ENCODE measurements around the gene HLA-A.
"Not testable (repeated sequence)": the region's sequence is repeated elsewhere in the genome, so short reads cannot be mapped to it uniquely, and the experiment has no call there.

HLA-A gene

GRCh38 chr6:29942275-29943052, at the start of gene HLA-A:
HLA-A (plus strand) TSS chr6:29942532; CDS start chr6:29942554, 22 bp downstream.
- peak; percentile 90 for DNase-seq

- no peak for DNase-seq
These were observed 49.6 kb upstream of the HLA-A start for GRCh38 chr6:29892696-29893095.

DNA sequence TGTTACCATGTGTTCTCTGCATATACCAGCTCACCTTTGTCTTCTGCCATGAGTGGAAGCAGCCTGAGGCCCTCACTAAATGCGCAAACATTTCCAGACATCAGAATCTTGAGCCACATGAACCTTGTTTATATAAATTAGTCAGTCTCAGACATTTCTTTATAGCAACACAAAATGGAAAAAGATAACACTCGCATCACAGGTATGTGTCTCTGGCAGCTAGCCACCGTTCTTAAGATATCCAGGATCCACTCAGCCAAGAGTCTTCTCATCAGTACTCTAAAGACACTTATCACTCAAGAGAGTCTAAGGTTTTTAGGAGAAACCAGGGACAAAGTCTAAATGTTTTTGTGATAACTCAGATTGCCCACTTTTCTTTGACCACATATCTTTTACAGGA, 43.1 kb upstream of the HLA-A start:
- DNase-seq: no peak

GRCh38 chr6:29905286-29905685, 37.0 kb upstream of the HLA-A start:
- no peak for DNase-seq

GRCh38 chr6:29907637-29908340, 34.5 kb upstream of the HLA-A start:
- no peak for DNase-seq

DNA sequence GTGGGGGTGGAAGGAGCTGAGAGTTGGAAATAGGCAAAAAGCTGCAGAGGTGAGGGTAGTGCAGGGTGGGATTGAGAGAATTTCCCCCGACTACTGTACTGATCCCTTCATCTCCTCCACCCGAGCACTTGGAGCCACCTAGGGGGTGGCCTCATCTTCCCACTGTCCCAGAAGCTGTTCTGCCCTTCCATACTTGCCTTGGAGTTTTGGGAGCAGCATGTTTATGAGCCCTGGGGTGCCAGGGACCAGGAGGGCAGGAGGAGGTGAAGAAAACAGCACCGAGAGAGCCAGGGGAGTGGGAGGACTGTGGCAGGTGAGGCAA, 34.0 kb upstream of the HLA-A start:
- DNase-seq: no peak

- no peak for DNase-seq
These were observed 33.6 kb upstream of the HLA-A start for GRCh38 chr6:29908710-29909109.

DNA sequence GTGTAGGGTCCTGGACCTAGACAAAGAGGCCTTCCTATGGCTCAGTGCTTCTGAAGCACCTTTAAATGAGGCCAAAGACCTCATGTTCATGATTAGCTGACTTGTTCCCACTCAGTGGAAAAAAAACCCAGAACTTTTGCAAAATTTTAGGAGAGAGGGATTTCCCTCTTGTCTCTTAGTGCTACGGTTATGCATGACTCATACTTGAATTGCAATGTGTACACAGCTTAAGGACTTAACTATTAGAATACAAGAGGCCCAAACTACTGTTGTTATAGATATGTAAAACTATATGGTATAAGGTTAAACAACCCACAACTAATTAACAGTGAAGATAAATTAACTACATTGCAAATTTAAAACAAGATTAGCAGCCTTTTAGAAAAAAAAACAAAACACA, 32.3 kb upstream of the HLA-A start:
- DNase-seq: no peak

- no peak for DNase-seq
These were observed 29.5 kb upstream of the HLA-A start for GRCh38 chr6:29912840-29913239.

- no peak for DNase-seq
These were observed 25.6 kb upstream of the HLA-A start for GRCh38 chr6:29916741-29917140.

DNA sequence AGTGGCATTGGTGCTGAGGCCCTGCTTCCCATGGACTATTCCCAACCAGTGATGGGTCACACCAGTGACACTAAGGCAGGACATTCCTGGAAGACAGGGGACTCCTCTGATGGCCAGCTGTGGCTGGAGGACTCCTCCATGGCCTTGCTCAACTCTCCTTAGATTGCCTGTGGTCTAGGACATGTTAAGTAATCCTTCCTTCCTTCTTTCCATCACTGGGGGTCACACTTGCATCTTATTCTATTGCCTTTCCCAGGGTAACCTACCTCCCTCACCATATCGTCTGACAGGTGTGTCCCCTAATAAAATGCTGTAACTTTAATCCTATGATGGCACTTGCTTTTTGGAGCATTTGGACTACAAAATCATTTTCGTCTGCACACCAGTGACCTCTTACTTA, 24.5 kb upstream of the HLA-A start:
- DNase-seq: no peak

GRCh38 chr6:29919506-29920445, 22.6 kb upstream of the HLA-A start:
- DNase-seq: no peak

DNA sequence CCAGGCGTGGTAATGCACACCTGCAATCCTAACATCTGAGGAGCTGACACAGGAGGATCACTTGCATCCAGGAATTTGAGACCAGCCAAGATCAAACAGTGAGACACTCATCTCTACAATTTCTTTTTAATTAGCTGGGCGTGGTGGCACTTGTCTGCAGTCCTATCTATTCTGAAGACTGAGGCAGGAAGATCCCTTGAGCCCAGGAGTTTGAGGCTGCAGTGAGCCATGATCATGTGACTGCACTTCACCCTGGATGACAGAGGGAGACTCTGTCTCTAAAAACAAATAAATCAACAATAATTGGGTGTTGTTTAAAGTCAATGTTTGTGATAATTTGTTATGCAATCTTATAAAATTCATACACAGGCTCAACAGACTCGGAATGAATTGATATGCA, 18.0 kb upstream of the HLA-A start:
- DNase-seq: no peak

GRCh38 chr6:29924731-29925130, 17.6 kb upstream of the HLA-A start:
- DNase-seq: no peak

DNA sequence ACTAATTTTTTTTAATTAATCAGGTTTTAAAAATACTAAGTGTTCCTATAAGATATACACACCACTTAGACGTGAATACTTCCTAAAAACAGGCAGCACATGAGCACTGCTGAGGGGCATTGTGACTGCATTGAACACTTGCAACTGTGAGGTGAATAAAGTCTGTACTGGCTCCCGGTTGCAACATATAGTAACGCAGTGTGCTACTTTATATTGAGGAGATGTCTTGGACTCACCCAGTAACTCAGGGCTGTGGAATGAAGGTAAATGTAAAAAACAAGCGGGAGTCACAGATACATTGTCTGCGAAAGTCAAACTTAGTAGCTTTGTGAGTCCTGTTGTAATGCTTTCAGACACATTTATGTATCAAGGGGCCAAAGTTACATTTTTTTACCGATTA, 17.0 kb upstream of the HLA-A start:
- no peak for DNase-seq

GRCh38 chr6:29925727-29926412, 16.5 kb upstream of the HLA-A start:
- DNase-seq: no peak

DNA sequence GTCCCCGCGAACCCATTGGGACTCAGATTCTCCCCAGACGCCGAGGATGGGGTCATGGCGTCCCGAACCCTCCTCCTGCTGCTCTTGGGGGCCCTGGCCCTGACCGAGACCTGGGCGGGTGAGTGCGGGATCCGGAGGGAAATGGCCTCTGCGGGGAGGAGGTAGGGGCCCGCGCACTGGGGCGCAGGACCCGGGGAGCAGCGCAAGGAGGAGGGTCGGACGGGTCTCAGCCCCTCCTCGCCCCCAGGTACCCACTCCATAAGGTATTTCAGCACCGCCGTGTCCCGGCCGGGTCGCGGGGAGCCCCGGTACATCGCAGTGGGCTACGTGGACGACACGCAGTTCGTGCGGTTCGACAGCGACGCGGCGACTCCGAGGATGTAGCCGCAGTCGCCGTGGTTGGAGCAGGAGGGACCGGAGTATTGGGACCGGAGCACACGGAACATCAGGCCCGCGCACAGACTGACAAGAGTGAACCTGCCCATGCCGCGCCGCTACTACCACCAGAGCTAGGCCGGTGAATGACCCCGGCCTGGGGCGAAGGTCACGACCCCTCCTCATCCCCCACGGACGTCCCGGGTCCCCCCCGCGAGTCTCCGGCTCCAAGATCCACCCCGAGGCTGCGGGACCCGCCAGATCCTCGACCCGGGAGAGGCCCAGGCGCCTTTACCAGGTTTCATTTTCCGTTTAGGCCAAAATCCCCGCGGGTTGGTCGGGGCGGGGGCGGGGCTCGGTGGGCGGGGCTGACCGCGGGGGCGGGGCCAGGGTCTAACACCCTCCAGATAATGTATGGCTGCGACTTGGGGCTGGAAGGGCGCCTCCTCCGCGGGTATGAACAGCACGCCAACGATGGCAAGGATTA, 15.7 kb upstream of the HLA-A start:
- DNase-seq: peak; percentile 73

DNA sequence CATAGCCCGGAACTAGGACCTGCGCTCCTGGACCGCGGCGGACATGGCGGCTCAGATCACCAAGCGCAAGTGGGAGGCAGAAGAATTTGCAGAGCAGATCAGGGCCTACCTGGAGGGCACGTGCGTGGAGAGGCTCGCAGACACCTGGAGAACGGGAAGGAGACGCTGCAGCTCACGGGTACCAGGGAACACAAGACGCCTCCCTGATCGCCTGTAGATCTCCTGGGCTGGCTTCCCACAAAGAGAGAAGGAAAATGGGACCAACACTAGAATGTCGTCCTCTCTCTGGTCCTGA, 15.1 kb upstream of the HLA-A start:
- no peak for DNase-seq

DNA sequence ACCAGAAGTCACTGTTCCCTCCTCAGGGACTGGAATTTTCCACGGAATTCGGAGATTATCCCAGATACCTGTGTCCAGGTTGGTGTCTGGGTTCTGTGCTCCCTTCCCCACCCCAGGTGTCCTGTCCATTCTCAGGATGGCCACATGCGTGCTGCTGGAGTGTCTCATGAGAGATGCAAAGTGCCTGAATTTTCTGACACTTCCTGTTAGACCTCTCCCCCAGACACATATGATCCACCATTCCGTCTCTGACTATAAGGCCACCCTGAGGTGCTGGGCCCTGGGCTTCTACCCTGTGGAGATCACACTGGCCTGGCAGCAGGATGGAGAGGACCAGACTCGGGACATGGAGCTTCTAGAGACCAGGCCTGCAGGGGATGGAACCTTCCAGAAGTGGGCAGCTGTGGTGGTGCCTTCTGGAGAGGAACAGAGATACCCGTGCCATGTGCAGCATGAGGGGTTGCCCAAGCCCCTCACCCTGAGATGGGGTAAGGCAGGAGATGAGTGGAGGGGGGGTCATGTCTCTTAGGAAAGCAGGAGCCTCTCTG, 14.4 kb upstream of the HLA-A start:
- DNase-seq: no peak

GRCh38 chr6:29930047-29930446, 12.3 kb upstream of the HLA-A start:
- not testable (repeated sequence) for DNase-seq

DNA sequence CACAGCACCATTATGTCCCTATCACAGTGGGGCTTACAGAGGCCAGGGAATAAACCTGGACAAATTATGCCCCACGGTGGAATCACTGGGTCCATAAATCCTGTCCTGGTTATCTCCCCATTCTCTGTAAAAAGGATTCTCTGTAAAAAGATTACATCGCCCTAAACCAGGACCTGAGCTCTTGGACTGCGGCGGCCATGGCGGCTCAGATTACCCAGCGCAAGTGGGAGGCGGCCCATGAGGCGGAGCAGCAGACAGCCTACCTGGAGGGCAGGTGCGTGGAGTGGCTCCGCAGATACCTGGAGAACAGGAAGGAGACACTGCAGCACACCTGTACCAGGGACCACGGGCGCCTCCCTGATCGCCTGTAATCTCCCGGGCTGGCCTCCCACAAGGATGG, 8.4 kb upstream of the HLA-A start:
- no peak for DNase-seq
